K562 (cell line): Measurements from ENCODE around the gene TBC1D17. TPM values are rescaled to one million over a fixed set of nuclear protein-coding genes. Genes with fewer than 3 reads are reported as not detected.

ENCODE experiments used
- FOXA3 ChIP-seq, 2 experiments: fragments of 450-650 bp in 1 of 2; sonication (generic) in 1 of 2; formaldehyde crosslinking; IDR thresholded peaks in 1 of 2; conservative IDR thresholded peaks in 1 of 2; 2 replicates each; pipeline versions ENCODE4 v1.4.0 to v1.8.0; 2020 to 2022; ENCODE audit warnings: mild to moderate bottlenecking in 2 of 2, missing genetic modification reagents in 1 of 2
- GATAD2B ChIP-seq: fragments of 450-650 bp; IDR thresholded peaks from 2 replicates; pipeline ENCODE4 v1.6.1; 2017; ENCODE audit warnings: mild to moderate bottlenecking, borderline replicate concordance
- HNRNPUL1 ChIP-seq: fragments of 200-400 bp; formaldehyde crosslinking; IDR thresholded peaks from 2 replicates; pipeline ENCODE4 v1.6.1; 2017; ENCODE audit warnings: low read length
- MXI1 ChIP-seq: IDR thresholded peaks from 2 replicates; pipeline ENCODE4 v1.6.1; 2011; ENCODE audit warnings: low read depth, mild to moderate bottlenecking, improper control_type of control experiment, low read length
- NBN ChIP-seq: fragments of 450-650 bp; IDR thresholded peaks from 2 replicates; pipeline ENCODE4 v1.6.1; 2016; ENCODE audit warnings: low read depth, mild to moderate bottlenecking
- POLR2A ChIP-seq: fragments of 450-650 bp; conservative IDR thresholded peaks from 2 replicates; pipeline ENCODE4 v1.6.1; 2016
- SOX6 ChIP-seq: fragments of 450-650 bp; IDR thresholded peaks from 2 replicates; pipeline ENCODE4 v1.6.1; 2014; ENCODE audit warnings: mild to moderate bottlenecking
- SP1 ChIP-seq: sonication (generic); formaldehyde crosslinking; IDR thresholded peaks from 2 replicates; pipeline ENCODE4 v1.8.1; 2022; ENCODE audit warnings: mild to moderate bottlenecking, missing genetic modification reagents
- TCF3 ChIP-seq: sonication (generic); formaldehyde crosslinking; IDR thresholded peaks from 2 replicates; pipeline ENCODE4 v1.4.0; 2020; ENCODE audit warnings: mild to moderate bottlenecking, missing genetic modification reagents
- TEAD1 ChIP-seq, 2 experiments: fragments of 450-650 bp in 1 of 2; sonication (generic) in 1 of 2; formaldehyde crosslinking; IDR thresholded peaks; 2 replicates each; pipeline versions ENCODE4 v1.4.0 to v1.8.0; 2020 to 2022; ENCODE audit warnings: mild to moderate bottlenecking in 2 of 2, missing genetic modification reagents in 1 of 2
- ZNF766 ChIP-seq: fragments of 200-800 bp; sonication (Bioruptor generic); conservative IDR thresholded peaks from 2 replicates; pipeline ENCODE4 v1.6.1; 2016; ENCODE audit warnings: missing genetic modification characterization, missing compliant biosample characterization
- polyA plus RNA-seq, 8 experiments: library from polyadenylated mRNA; depleted of rRNA in 4 of 8; stranded (reverse) in 5 of 8; unstranded in 3 of 8; fragments of >200 nt; fragmentation: Nextera tagmentation in 2 of 8; fragmentation: Illumina TruSeq in 1 of 8; extraction: Ambion mirVana in 2 of 8; extraction: Trizol in 1 of 8; gene quantifications; 2 replicates each; pipeline versions ENCODE4 v1.2.1 to v1.2.3, GENCODE V29; 2011 to 2014; ENCODE audit warnings: inconsistent platforms in 1 of 8, missing spikeins in 1 of 8
- total RNA-seq, 7 experiments: library from RNA; depleted of rRNA in 6 of 7; stranded (reverse); fragments of >200 nt in 6 of 7; fragmentation: Illumina TruSeq in 2 of 7; extraction: Trizol in 2 of 7; gene quantifications; 2 replicates each; pipeline versions ENCODE4 v1.2.1 to v1.2.3, GENCODE V29; 2011 to 2021; ENCODE audit warnings: low replicate concordance in 1 of 7
- TF ChIP-seq, protein P1 (sequence below), 2 experiments: fragments of 450-650 bp; IDR thresholded peaks; 2 replicates each; pipeline ENCODE4 v1.6.1; 2018; ENCODE audit warnings: mild to moderate bottlenecking in 2 of 2, low read depth in 1 of 2; ENCODE audit not compliant: partially characterized antibody in 2 of 2
- TF ChIP-seq, protein P2 (sequence below): fragments of 450-650 bp; IDR thresholded peaks from 2 replicates; pipeline ENCODE4 v1.6.1; 2016; ENCODE audit warnings: borderline replicate concordance
- TF ChIP-seq, protein P3 (sequence below): sonication (generic); formaldehyde crosslinking; IDR thresholded peaks from 2 replicates; pipeline ENCODE4 v1.4.0; 2020; ENCODE audit warnings: mild to moderate bottlenecking, missing genetic modification reagents

The TBC1D17 gene
- total and polyA plus RNA-seq, 9 of the 15 experiments (the other 6 are each of a cell fraction or from before 2014, with no cell fraction given) = 0.42 to 16.0 (median 3.8) TPM

DNA sequence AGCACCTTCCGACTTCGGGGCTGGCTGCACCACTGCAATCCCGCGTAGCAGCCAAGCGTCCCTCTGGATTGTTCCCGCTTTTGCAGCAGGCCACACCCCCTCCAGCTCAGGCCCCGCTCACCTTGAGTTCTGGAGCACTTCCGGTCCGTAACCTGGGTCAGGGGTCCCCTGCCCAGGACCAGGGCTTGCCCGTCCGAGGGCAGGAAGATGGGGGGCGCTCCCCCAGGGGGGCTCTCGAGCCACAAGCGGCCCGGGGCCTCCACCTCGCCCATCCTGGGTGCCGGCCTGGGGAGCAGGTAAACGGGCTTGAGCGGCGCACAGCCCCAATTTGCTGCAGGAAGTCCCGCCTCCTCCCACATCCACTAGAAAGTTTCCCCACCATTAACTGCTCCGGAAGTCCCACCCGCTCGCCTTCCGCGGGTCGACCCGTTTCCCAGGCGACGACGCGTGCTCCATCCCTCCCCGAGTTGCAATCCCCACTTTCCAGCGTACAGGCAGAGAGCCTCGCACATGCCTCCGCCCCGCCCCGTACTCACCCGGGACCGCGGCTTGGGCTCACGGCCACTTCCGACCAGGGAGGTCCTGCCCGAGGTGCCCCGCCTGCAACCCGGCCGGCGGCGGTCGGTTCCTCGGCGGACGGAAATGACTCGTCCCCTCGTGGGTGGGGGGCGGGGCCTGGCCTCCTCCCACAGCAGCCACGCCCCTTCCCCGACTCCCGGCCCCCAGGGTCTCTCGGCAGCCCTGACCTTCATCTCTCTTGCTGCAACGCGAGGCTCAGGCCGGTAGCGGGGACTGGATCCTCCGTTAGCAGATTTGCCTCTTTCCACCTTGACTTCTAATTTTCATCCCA, 10.3 kb upstream of the TBC1D17 start, which contains the start of gene PNKP (continued):
- TF ChIP-seq ZNF766 (CRISPR knock-in tag) (peak; percentile 48; the same call in 1 of the 2 replicates), SOX6 (0 out of 2 replicates have a peak, but pooled peaks have one; percentile 41), HNRNPUL1 (no peak), FOXA3 (CRISPR knock-in tag; conservative IDR thresholded peaks at IDR 0.05 in 1 of 2, IDR thresholded peaks at IDR 0.05 in 1 of 2) (0 out of 4 replicates have a peak, but pooled peaks of 1 of the 2 experiments have one; percentile 11), MXI1 (peak; percentile 62), SP1 (CRISPR knock-in tag) (peak; percentile 92), NBN (peak; percentile 31; the same call in 1 of the 2 replicates), TEAD1 (CRISPR knock-in tag; IDR thresholded peaks at IDR 0.05) (peak in 1 of 2 experiments; percentile 60; a peak in 1 of 4 replicates), TCF3 (0 out of 2 replicates have a peak, but pooled peaks have one; percentile 14), POLR2A (peak; percentile 93), GATAD2B (no peak)
- TF ChIP-seq, protein P1, sequence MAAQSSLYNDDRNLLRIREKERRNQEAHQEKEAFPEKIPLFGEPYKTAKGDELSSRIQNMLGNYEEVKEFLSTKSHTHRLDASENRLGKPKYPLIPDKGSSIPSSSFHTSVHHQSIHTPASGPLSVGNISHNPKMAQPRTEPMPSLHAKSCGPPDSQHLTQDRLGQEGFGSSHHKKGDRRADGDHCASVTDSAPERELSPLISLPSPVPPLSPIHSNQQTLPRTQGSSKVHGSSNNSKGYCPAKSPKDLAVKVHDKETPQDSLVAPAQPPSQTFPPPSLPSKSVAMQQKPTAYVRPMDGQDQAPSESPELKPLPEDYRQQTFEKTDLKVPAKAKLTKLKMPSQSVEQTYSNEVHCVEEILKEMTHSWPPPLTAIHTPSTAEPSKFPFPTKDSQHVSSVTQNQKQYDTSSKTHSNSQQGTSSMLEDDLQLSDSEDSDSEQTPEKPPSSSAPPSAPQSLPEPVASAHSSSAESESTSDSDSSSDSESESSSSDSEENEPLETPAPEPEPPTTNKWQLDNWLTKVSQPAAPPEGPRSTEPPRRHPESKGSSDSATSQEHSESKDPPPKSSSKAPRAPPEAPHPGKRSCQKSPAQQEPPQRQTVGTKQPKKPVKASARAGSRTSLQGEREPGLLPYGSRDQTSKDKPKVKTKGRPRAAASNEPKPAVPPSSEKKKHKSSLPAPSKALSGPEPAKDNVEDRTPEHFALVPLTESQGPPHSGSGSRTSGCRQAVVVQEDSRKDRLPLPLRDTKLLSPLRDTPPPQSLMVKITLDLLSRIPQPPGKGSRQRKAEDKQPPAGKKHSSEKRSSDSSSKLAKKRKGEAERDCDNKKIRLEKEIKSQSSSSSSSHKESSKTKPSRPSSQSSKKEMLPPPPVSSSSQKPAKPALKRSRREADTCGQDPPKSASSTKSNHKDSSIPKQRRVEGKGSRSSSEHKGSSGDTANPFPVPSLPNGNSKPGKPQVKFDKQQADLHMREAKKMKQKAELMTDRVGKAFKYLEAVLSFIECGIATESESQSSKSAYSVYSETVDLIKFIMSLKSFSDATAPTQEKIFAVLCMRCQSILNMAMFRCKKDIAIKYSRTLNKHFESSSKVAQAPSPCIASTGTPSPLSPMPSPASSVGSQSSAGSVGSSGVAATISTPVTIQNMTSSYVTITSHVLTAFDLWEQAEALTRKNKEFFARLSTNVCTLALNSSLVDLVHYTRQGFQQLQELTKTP (IDR thresholded peaks at IDR 0.05; ENCODE audit: low read depth in 1 of 2, partially characterized antibody in 2 of 2) = no peak
- TF ChIP-seq, protein P2, sequence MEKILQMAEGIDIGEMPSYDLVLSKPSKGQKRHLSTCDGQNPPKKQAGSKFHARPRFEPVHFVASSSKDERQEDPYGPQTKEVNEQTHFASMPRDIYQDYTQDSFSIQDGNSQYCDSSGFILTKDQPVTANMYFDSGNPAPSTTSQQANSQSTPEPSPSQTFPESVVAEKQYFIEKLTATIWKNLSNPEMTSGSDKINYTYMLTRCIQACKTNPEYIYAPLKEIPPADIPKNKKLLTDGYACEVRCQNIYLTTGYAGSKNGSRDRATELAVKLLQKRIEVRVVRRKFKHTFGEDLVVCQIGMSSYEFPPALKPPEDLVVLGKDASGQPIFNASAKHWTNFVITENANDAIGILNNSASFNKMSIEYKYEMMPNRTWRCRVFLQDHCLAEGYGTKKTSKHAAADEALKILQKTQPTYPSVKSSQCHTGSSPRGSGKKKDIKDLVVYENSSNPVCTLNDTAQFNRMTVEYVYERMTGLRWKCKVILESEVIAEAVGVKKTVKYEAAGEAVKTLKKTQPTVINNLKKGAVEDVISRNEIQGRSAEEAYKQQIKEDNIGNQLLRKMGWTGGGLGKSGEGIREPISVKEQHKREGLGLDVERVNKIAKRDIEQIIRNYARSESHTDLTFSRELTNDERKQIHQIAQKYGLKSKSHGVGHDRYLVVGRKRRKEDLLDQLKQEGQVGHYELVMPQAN = peak; percentile 95
- TF ChIP-seq, protein P3, sequence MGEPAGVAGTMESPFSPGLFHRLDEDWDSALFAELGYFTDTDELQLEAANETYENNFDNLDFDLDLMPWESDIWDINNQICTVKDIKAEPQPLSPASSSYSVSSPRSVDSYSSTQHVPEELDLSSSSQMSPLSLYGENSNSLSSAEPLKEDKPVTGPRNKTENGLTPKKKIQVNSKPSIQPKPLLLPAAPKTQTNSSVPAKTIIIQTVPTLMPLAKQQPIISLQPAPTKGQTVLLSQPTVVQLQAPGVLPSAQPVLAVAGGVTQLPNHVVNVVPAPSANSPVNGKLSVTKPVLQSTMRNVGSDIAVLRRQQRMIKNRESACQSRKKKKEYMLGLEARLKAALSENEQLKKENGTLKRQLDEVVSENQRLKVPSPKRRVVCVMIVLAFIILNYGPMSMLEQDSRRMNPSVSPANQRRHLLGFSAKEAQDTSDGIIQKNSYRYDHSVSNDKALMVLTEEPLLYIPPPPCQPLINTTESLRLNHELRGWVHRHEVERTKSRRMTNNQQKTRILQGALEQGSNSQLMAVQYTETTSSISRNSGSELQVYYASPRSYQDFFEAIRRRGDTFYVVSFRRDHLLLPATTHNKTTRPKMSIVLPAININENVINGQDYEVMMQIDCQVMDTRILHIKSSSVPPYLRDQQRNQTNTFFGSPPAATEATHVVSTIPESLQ (CRISPR knock-in tag) = no peak
